Tibial artery (tissue), 4 donors: ENCODE data around the gene ADH5.

ENCODE experiments used
- DNase-seq, 2 donors: peaks; one replicate each; pipeline ENCODE4 v3.0.0-alpha.2; 2019
- H3K27ac ChIP-seq, 2 donors: fragments of 200-600 bp; sonication (generic) in 1 of 2; 1 replicate in 1 of 2; 2 replicates in 1 of 2; pipeline ENCODE4 v1.5.1; 2018 to 2019; ENCODE audit warnings: mild to moderate bottlenecking in 1 of 2
- H3K27me3 ChIP-seq, 2 donors: fragments of 200-600 bp; sonication (generic) in 1 of 2; one replicate each; pipeline versions ENCODE4 v1.5.1 to v1.6.0; 2016 to 2019
- H3K36me3 ChIP-seq, 3 donors: fragments of 200-600 bp; sonication (generic) in 2 of 3; one replicate each; pipeline ENCODE4 v1.5.1; 2016 to 2019; ENCODE audit warnings: mild to moderate bottlenecking in 2 of 3
- H3K4me1 ChIP-seq, 4 donors: fragments of 200-600 bp; sonication (generic) in 2 of 4; 1 replicate in 3 of 4; 2 replicates in 1 of 4; pipeline ENCODE4 v1.5.1; 2016 to 2019
- H3K4me3 ChIP-seq, 2 donors: fragments of 200-600 bp; sonication (generic) in 1 of 2; 1 replicate in 1 of 2; 2 replicates in 1 of 2; pipeline ENCODE4 v1.5.1; 2018 to 2019; ENCODE audit warnings: mild to moderate bottlenecking in 2 of 2
- H3K9me3 ChIP-seq, 3 donors: fragments of 200-600 bp; sonication (generic) in 1 of 3; one replicate each; pipeline ENCODE4 v1.5.1; 2016 to 2019
- intact Hi-C: fragments of 100-400 bp; cut with DNase I; formaldehyde crosslinking; loops from one replicate; pipeline ENCODE4 v1.15.0; 2023; ENCODE audit warnings: low total_unique reads
- TF ChIP-seq, protein P1 (sequence below), 2 experiments: fragments of 200-600 bp in 1 of 2; fragments of 450-650 bp in 1 of 2; IDR thresholded peaks; one replicate each; pipeline ENCODE4 v1.5.1; 2017 to 2019; ENCODE audit warnings: antibody characterized with exemption in 2 of 2, mild to moderate bottlenecking in 1 of 2, moderate library complexity in 1 of 2

Gene ADH5

DNA sequence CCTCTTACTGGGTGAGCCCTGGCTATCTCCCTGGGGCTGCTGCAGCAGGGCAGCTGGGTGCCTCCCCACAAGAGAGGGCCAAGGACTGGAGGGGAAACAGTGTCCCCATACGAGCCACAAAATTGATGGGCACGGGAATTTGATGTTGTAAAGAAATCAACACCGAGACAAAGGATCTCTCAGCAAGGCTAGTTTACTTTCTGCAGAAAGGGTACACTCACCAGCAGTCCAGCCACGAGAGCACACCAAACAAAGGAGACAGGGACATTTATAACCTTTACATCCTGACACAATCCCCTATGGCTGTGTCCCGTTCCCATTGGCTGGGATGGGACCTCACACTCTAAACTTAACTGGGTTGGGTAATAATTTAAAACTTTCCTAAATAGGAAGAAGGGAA lies 67.2 kb downstream of the ADH5 start:
- no peak for DNase-seq
- Histone ChIP-seq H3K4me1 (peaks cover 0 to 14% (median 3%) of the 10 kb centered on the region in 4 donors), H3K27me3 (no peaks in the 10 kb centered on the region), H3K36me3 (peaks cover 0 to 13% (median 0%) of the 10 kb centered on the region in 3 donors), H3K9me3 (peaks cover 0 to 10% (median 0%) of the 10 kb centered on the region in 3 donors), H3K4me3 (no peak overlapping the region), H3K27ac (no peak overlapping the region)
- TF ChIP-seq, protein P1, sequence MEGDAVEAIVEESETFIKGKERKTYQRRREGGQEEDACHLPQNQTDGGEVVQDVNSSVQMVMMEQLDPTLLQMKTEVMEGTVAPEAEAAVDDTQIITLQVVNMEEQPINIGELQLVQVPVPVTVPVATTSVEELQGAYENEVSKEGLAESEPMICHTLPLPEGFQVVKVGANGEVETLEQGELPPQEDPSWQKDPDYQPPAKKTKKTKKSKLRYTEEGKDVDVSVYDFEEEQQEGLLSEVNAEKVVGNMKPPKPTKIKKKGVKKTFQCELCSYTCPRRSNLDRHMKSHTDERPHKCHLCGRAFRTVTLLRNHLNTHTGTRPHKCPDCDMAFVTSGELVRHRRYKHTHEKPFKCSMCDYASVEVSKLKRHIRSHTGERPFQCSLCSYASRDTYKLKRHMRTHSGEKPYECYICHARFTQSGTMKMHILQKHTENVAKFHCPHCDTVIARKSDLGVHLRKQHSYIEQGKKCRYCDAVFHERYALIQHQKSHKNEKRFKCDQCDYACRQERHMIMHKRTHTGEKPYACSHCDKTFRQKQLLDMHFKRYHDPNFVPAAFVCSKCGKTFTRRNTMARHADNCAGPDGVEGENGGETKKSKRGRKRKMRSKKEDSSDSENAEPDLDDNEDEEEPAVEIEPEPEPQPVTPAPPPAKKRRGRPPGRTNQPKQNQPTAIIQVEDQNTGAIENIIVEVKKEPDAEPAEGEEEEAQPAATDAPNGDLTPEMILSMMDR (IDR thresholded peaks at IDR 0.05) = no peak
- intact Hi-C loops = no loop called here
